ENCODE results near the gene MCF2L2.

DNA sequence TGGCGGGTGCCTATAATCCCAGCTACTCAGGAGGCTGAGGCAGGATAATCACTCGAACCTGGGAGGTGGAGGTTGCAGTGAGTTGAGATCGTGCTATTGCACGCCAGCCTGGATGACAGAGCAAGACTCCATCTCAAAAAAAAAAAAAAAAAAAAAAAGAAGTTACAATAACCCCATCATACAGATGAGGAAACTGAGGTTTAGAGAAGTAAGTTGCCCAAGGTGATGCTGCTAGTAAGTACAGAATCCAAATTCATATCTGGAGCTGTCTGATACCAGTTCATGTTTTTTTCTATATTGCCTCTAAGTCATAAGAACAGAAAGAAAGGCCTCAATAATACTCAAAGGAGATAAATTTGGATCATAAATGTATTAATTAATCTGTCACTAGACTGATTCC, 40.6 kb downstream of the MCF2L2 start:
- TF ChIP-seq, protein P1, sequence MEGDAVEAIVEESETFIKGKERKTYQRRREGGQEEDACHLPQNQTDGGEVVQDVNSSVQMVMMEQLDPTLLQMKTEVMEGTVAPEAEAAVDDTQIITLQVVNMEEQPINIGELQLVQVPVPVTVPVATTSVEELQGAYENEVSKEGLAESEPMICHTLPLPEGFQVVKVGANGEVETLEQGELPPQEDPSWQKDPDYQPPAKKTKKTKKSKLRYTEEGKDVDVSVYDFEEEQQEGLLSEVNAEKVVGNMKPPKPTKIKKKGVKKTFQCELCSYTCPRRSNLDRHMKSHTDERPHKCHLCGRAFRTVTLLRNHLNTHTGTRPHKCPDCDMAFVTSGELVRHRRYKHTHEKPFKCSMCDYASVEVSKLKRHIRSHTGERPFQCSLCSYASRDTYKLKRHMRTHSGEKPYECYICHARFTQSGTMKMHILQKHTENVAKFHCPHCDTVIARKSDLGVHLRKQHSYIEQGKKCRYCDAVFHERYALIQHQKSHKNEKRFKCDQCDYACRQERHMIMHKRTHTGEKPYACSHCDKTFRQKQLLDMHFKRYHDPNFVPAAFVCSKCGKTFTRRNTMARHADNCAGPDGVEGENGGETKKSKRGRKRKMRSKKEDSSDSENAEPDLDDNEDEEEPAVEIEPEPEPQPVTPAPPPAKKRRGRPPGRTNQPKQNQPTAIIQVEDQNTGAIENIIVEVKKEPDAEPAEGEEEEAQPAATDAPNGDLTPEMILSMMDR (IDR thresholded peaks at IDR 0.05) = no peak
- no peak for TF ChIP-seq POLR2A (IDR thresholded peaks at IDR 0.05)
